Glutamatergic neuron (in vitro differentiated cells): ENCODE measurements around the gene PACSIN1. TPM values are rescaled to one million over a fixed set of nuclear protein-coding genes. Genes with fewer than 3 reads are reported as not detected.

Experiments used
- DNase-seq: peaks from one replicate; pipeline ENCODE4 v3.0.0; 2022
- H3K27ac Mint-ChIP-seq: one replicate; pipeline ENCODE4 v1.8.0; 2020; ENCODE audit warnings: mild to moderate bottlenecking, mixed read lengths, inconsistent platforms; ENCODE audit not compliant: unreplicated experiment
- H3K27me3 Mint-ChIP-seq: one replicate; pipeline ENCODE4 v1.8.0; 2020; ENCODE audit warnings: mild to moderate bottlenecking, moderate library complexity, mixed read lengths, inconsistent platforms; ENCODE audit not compliant: unreplicated experiment
- H3K36me3 Mint-ChIP-seq: one replicate; pipeline ENCODE4 v1.8.0; 2020; ENCODE audit warnings: mild to moderate bottlenecking, mixed read lengths, inconsistent platforms; ENCODE audit not compliant: unreplicated experiment
- H3K4me1 Mint-ChIP-seq: one replicate; pipeline ENCODE4 v1.8.0; 2020; ENCODE audit warnings: mild to moderate bottlenecking, low read depth, mixed read lengths, inconsistent platforms; ENCODE audit not compliant: unreplicated experiment
- H3K4me3 Mint-ChIP-seq: one replicate; pipeline ENCODE4 v1.8.0; 2020; ENCODE audit warnings: mild to moderate bottlenecking, mixed read lengths, inconsistent platforms; ENCODE audit not compliant: unreplicated experiment
- H3K9me3 Mint-ChIP-seq: one replicate; pipeline ENCODE4 v1.8.0; 2020; ENCODE audit warnings: mild to moderate bottlenecking, moderate library complexity, mixed read lengths, inconsistent platforms; ENCODE audit not compliant: unreplicated experiment
- CTCF ChIP-seq: fragments of 200-600 bp; sonication (generic); IDR thresholded peaks from one replicate; pipeline ENCODE4 v1.5.0; 2021; ENCODE audit not compliant: partially characterized antibody, unreplicated experiment
- total RNA-seq: library from RNA; stranded (reverse); fragmentation: NEBNext Ultra II Directional; extraction: Animal tissue kit (Norgen Biotek cat#: 25700); gene quantifications from one replicate; pipeline ENCODE4 v1.2.1, GENCODE V29; 2021; ENCODE audit not compliant: unreplicated experiment

The PACSIN1 gene
- total RNA-seq, 1 donor from 2014 or later: 0.47 TPM

- Mint-ChIP-seq H3K4me1 (peaks cover 25% of the 10 kb centered on the region), H3K27me3 (peaks cover 14% of the 10 kb centered on the region), H3K9me3 (peaks cover 3% of the 10 kb centered on the region), H3K4me3 (no peak overlapping the region), H3K27ac (no peak overlapping the region), H3K36me3 (no peaks in the 10 kb centered on the region)
- DNase-seq: no peak
- no peak for TF ChIP-seq CTCF
Measured at GRCh38 chr6:34547701-34548644, 82.1 kb downstream of the PACSIN1 start.

GRCh38 chr6:34549026-34549803 lies 83.3 kb downstream of the PACSIN1 start:
- no peak overlapping the region for H3K4me3 Mint-ChIP-seq
- no peak overlapping the region for H3K27ac Mint-ChIP-seq
- H3K4me1 Mint-ChIP-seq: peaks cover 25% of the 10 kb centered on the region
- peaks cover 18% of the 10 kb centered on the region for H3K27me3 Mint-ChIP-seq
- peaks cover 3% of the 10 kb centered on the region for H3K9me3 Mint-ChIP-seq
- DNase-seq: no peak
- H3K36me3 Mint-ChIP-seq: no peaks in the 10 kb centered on the region
- TF ChIP-seq CTCF: no peak

GRCh38 chr6:34549804-34550202 lies 83.9 kb downstream of the PACSIN1 start:
- Mint-ChIP-seq H3K27ac (no peak overlapping the region), H3K9me3 (peaks cover 3% of the 10 kb centered on the region), H3K27me3 (peaks cover 13% of the 10 kb centered on the region), H3K4me1 (peaks cover 20% of the 10 kb centered on the region), H3K4me3 (no peak overlapping the region), H3K36me3 (no peaks in the 10 kb centered on the region)
- TF ChIP-seq CTCF: no peak
- no peak for DNase-seq

- H3K27ac Mint-ChIP-seq: peak overlapping the region; percentile 91
- peaks cover 9% of the 10 kb centered on the region for H3K4me1 Mint-ChIP-seq
- no peak for DNase-seq
- H3K4me3 Mint-ChIP-seq: no peak overlapping the region
- no peaks in the 10 kb centered on the region for H3K36me3 Mint-ChIP-seq
- peaks cover 14% of the 10 kb centered on the region for H3K27me3 Mint-ChIP-seq
- no peak for TF ChIP-seq CTCF
- peaks cover 6% of the 10 kb centered on the region for H3K9me3 Mint-ChIP-seq
Measured at GRCh38 chr6:34551720-34552119, 85.8 kb downstream of the PACSIN1 start.
